ENCODE data around the gene NANOS3.

NANOS3 gene

GRCh38 chr19:13860679-13861391 is 16.1 kb upstream of the NANOS3 start:
- no peak overlapping the region for H3K27ac ChIP-seq (ENCODE audit: low read depth, low read length)

DNA sequence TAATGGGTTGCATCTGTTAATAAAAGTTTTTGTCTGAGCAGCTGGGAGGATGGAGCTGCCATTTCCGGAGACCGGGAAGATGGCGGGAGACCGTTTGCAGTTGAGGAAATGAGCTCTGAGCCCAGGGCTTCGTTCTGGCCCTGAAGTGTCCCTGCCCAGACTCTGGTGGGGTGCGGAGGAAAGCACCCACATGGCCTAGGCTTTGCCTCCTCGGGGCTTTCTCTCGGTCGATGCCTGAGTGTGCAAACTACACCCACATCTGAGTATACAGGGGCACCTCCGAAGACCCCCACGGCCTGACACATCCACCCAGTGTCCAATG is 15.6 kb upstream of the NANOS3 start:
- Histone ChIP-seq H3K9ac (ENCODE audit: low read length) (peak overlapping the region; percentile 52), H2BK120ac (ENCODE audit: low read depth, low read length) (no peak overlapping the region), H2AK5ac (ENCODE audit: low read length) (peak overlapping the region; percentile 34), H3K56ac (ENCODE audit: low read length) (peak overlapping the region; percentile 63), H3K4me1 (ENCODE audit: control insufficient read depth, low read depth, low read length) (no peaks in the 10 kb centered on the region), H3K79me1 (ENCODE audit: low read length) (no peaks in the 10 kb centered on the region), H2BK5ac (ENCODE audit: low read length) (no peak overlapping the region), H3K79me2 (ENCODE audit: control insufficient read depth, insufficient read depth, low read length) (no peaks in the 10 kb centered on the region), H3K27ac (ENCODE audit: low read depth, low read length) (no peak overlapping the region), H3K4ac (ENCODE audit: low read depth, low read length) (peak overlapping the region; percentile 66), H4K5ac (ENCODE audit: low read length) (no peak overlapping the region), H3K4me2 (ENCODE audit: low read length) (no peak overlapping the region), H3K23ac (ENCODE audit: low read length) (no peak overlapping the region), H3K36me3 (ENCODE audit: control insufficient read depth, insufficient read depth, low read length) (no peaks in the 10 kb centered on the region), H2BK15ac (replicated peaks; ENCODE audit: low read depth) (no peak overlapping the region), H3K4me3 (ENCODE audit: low read length) (no peak overlapping the region), H4K8ac (ENCODE audit: low read depth, low read length) (peak overlapping the region; percentile 92), H3K18ac (ENCODE audit: low read length) (peak overlapping the region; percentile 72), H3K27me3 (ENCODE audit: insufficient read depth, low read length, poor library complexity) (no peaks in the 10 kb centered on the region)
- no CpG with 5 or more reads among the region's 11 CpGs for WGBS (ENCODE audit: extremely low coverage, insufficient coverage, low lambda C conversion rate)
- no peak for DNase-seq

More at GRCh38 chr19:13860679-13861391, 16.1 kb upstream of the NANOS3 start:
- no peak overlapping the region for H3K4me2 ChIP-seq (ENCODE audit: low read length)
- no CpG with 5 or more reads among the region's 13 CpGs for WGBS (ENCODE audit: extremely low coverage, insufficient coverage, low lambda C conversion rate)
- H4K5ac ChIP-seq (ENCODE audit: low read length): no peak overlapping the region
- H3K4ac ChIP-seq (ENCODE audit: low read depth, low read length): no peak overlapping the region
- H3K9ac ChIP-seq (ENCODE audit: low read length): no peak overlapping the region
- no peaks in the 10 kb centered on the region for H3K4me1 ChIP-seq (ENCODE audit: control insufficient read depth, low read depth, low read length)
- H3K27me3 ChIP-seq (ENCODE audit: insufficient read depth, low read length, poor library complexity): no peaks in the 10 kb centered on the region
- peak overlapping the region; percentile 34 for H3K18ac ChIP-seq (ENCODE audit: low read length)
- H3K79me1 ChIP-seq (ENCODE audit: low read length): no peaks in the 10 kb centered on the region
- no peak for DNase-seq
- no peak overlapping the region for H3K4me3 ChIP-seq (ENCODE audit: low read length)
- no peak overlapping the region for H3K56ac ChIP-seq (ENCODE audit: low read length)
- H4K8ac ChIP-seq (ENCODE audit: low read depth, low read length): no peak overlapping the region
- no peak overlapping the region for H2BK15ac ChIP-seq (replicated peaks; ENCODE audit: low read depth)
- no peak overlapping the region for H2BK120ac ChIP-seq (ENCODE audit: low read depth, low read length)
- no peaks in the 10 kb centered on the region for H3K79me2 ChIP-seq (ENCODE audit: control insufficient read depth, insufficient read depth, low read length)
- no peak overlapping the region for H2AK5ac ChIP-seq (ENCODE audit: low read length)
- no peak overlapping the region for H3K23ac ChIP-seq (ENCODE audit: low read length)
- H3K36me3 ChIP-seq (ENCODE audit: control insufficient read depth, insufficient read depth, low read length): no peaks in the 10 kb centered on the region
- no peak overlapping the region for H2BK5ac ChIP-seq (ENCODE audit: low read length)

DNA sequence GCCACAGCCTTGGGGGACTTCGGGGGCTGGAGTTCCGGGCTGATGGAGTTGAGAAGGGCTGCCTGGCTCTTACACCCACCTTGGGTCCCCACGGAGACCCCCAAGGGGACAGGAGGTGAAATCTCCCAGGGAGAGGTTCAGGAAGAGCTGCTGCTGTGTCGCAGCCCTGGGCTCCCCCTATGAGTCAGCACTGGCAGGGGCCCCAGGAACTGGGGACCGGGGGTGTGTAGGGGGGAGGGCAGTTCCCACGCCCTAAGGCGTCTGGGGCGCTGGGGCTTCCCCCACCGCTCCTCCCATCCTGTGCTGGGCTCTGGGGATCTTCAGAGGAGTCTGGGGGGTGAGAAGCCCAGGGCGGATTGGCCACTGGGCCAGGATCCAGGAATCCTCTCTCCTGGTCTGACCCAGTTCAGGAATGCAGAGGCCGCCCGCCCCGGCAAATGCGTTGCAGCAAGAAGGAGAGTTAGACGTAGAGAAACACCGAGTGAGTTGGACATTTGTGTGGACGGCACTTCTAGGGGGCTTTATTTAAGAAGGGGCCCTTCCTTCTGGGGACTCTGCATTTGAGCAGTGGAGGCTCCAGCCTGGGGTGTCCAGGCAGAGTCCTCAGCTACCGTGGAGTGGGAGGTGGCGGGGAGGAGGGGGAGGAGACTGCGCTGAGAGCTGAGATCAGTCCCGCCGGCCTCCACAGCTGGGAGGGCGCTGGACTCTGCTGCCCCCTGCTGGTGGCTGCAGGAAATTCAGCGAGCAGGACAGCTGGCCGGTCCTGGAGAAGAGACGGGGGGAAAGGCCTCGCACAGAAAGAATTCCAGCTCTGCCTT is 15.0 kb upstream of the NANOS3 start:
- Histone ChIP-seq H3K36me3 (ENCODE audit: control insufficient read depth, insufficient read depth, low read length) (no peaks in the 10 kb centered on the region), H2BK5ac (ENCODE audit: low read length) (no peak overlapping the region), H4K8ac (ENCODE audit: low read depth, low read length) (peak overlapping the region; percentile 92), H3K27ac (ENCODE audit: low read depth, low read length) (peak overlapping the region; percentile 13), H3K4me1 (ENCODE audit: control insufficient read depth, low read depth, low read length) (no peaks in the 10 kb centered on the region), H4K5ac (ENCODE audit: low read length) (no peak overlapping the region), H3K4me3 (ENCODE audit: low read length) (no peak overlapping the region), H3K23ac (ENCODE audit: low read length) (no peak overlapping the region), H3K4me2 (ENCODE audit: low read length) (peak overlapping the region; percentile 16), H3K4ac (ENCODE audit: low read depth, low read length) (peak overlapping the region; percentile 66), H3K79me1 (ENCODE audit: low read length) (no peaks in the 10 kb centered on the region), H2BK120ac (ENCODE audit: low read depth, low read length) (no peak overlapping the region), H3K79me2 (ENCODE audit: control insufficient read depth, insufficient read depth, low read length) (no peaks in the 10 kb centered on the region), H2AK5ac (ENCODE audit: low read length) (peak overlapping the region; percentile 34), H3K27me3 (ENCODE audit: insufficient read depth, low read length, poor library complexity) (no peaks in the 10 kb centered on the region), H3K9ac (ENCODE audit: low read length) (peak overlapping the region; percentile 52), H2BK15ac (replicated peaks; ENCODE audit: low read depth) (no peak overlapping the region), H3K18ac (ENCODE audit: low read length) (peak overlapping the region; percentile 72), H3K56ac (ENCODE audit: low read length) (peak overlapping the region; percentile 63)
- WGBS (ENCODE audit: extremely low coverage, insufficient coverage, low lambda C conversion rate): no CpG with 5 or more reads among the region's 27 CpGs
- peak; percentile 93 for DNase-seq

GRCh38 chr19:13864046-13864666 is 12.8 kb upstream of the NANOS3 start:
- no peak overlapping the region for H3K23ac ChIP-seq (ENCODE audit: low read length)
- H3K79me2 ChIP-seq (ENCODE audit: control insufficient read depth, insufficient read depth, low read length): no peaks in the 10 kb centered on the region
- no CpG with 5 or more reads among the region's 13 CpGs for WGBS (ENCODE audit: extremely low coverage, insufficient coverage, low lambda C conversion rate)
- H4K8ac ChIP-seq (ENCODE audit: low read depth, low read length): no peak overlapping the region
- H3K4me3 ChIP-seq (ENCODE audit: low read length): no peak overlapping the region
- peak overlapping the region; percentile 67 for H3K56ac ChIP-seq (ENCODE audit: low read length)
- no peak overlapping the region for H4K5ac ChIP-seq (ENCODE audit: low read length)
- no peaks in the 10 kb centered on the region for H3K36me3 ChIP-seq (ENCODE audit: control insufficient read depth, insufficient read depth, low read length)
- H3K18ac ChIP-seq (ENCODE audit: low read length): no peak overlapping the region
- no peak overlapping the region for H2BK5ac ChIP-seq (ENCODE audit: low read length)
- no peak overlapping the region for H2BK15ac ChIP-seq (replicated peaks; ENCODE audit: low read depth)
- no peak overlapping the region for H3K4ac ChIP-seq (ENCODE audit: low read depth, low read length)
- peak overlapping the region; percentile 27 for H3K9ac ChIP-seq (ENCODE audit: low read length)
- no peak overlapping the region for H2BK120ac ChIP-seq (ENCODE audit: low read depth, low read length)
- no peaks in the 10 kb centered on the region for H3K79me1 ChIP-seq (ENCODE audit: low read length)
- no peak overlapping the region for H3K27ac ChIP-seq (ENCODE audit: low read depth, low read length)
- no peaks in the 10 kb centered on the region for H3K27me3 ChIP-seq (ENCODE audit: insufficient read depth, low read length, poor library complexity)
- DNase-seq: no peak
- no peak overlapping the region for H2AK5ac ChIP-seq (ENCODE audit: low read length)
- H3K4me1 ChIP-seq (ENCODE audit: control insufficient read depth, low read depth, low read length): no peaks in the 10 kb centered on the region
- no peak overlapping the region for H3K4me2 ChIP-seq (ENCODE audit: low read length)

- Histone ChIP-seq H3K18ac (ENCODE audit: low read length) (peak overlapping the region; percentile 75), H3K79me2 (ENCODE audit: control insufficient read depth, insufficient read depth, low read length) (no peaks in the 10 kb centered on the region), H3K79me1 (ENCODE audit: low read length) (no peaks in the 10 kb centered on the region), H3K4me3 (ENCODE audit: low read length) (no peak overlapping the region), H2BK120ac (ENCODE audit: low read depth, low read length) (no peak overlapping the region), H4K8ac (ENCODE audit: low read depth, low read length) (peak overlapping the region; percentile 70), H4K5ac (ENCODE audit: low read length) (no peak overlapping the region), H3K27ac (ENCODE audit: low read depth, low read length) (no peak overlapping the region), H3K36me3 (ENCODE audit: control insufficient read depth, insufficient read depth, low read length) (no peaks in the 10 kb centered on the region), H3K4ac (ENCODE audit: low read depth, low read length) (no peak overlapping the region), H2BK15ac (replicated peaks; ENCODE audit: low read depth) (no peak overlapping the region), H3K27me3 (ENCODE audit: insufficient read depth, low read length, poor library complexity) (no peaks in the 10 kb centered on the region), H3K9ac (ENCODE audit: low read length) (peak overlapping the region; percentile 36), H3K23ac (ENCODE audit: low read length) (no peak overlapping the region), H3K56ac (ENCODE audit: low read length) (peak overlapping the region; percentile 67), H2BK5ac (ENCODE audit: low read length) (no peak overlapping the region), H2AK5ac (ENCODE audit: low read length) (no peak overlapping the region), H3K4me1 (ENCODE audit: control insufficient read depth, low read depth, low read length) (no peaks in the 10 kb centered on the region), H3K4me2 (ENCODE audit: low read length) (no peak overlapping the region)
- no peak for DNase-seq
- WGBS (ENCODE audit: extremely low coverage, insufficient coverage, low lambda C conversion rate): no CpG with 5 or more reads among the region's 113 CpGs
Measured at GRCh38 chr19:13864667-13865570, 12.0 kb upstream of the NANOS3 start.
